ENCODE results near the gene PLCD3.

DNA sequence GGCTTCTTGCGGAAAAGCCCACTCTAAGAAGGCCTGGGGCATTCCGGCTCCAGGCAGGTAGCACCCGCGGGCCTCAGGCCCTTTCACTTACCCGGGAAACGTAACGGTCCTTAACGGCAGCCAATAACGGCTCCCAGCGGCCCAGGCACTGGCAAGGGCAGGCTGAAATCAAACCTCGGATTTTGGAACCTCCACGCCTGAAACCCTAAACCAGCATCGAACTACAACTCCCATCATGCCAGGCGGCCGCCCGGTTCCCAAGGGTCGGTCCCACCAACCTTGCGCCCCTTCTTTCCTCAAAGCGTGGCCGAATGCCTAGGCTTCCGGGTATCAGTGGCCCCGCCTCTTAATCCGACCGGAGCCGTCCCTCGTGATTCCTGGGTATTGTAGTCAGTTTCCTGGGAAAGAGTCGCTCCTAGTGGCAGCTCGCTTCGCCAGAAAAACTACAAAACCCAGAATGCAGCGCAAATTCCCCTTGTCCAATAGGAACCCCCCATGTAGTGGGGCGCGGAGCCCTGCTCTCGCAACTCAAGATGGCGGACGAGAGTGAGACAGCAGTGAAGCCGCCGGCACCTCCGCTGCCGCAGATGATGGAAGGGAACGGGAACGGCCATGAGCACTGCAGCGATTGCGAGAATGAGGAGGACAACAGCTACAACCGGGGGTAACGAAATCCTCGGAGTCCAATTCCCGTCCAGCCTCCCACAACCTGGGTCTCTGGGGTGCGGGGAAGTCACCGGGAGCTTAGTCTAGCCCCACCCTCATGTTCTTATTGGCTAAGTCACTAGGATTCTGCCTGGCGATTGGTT is 71.3 kb downstream of the PLCD3 start, which contains the start of gene NMT1:
- TF ChIP-seq EZH2 (IDR thresholded peaks at IDR 0.05; ENCODE audit: borderline replicate concordance, low read length), result no peak
- TF ChIP-seq, protein P1, sequence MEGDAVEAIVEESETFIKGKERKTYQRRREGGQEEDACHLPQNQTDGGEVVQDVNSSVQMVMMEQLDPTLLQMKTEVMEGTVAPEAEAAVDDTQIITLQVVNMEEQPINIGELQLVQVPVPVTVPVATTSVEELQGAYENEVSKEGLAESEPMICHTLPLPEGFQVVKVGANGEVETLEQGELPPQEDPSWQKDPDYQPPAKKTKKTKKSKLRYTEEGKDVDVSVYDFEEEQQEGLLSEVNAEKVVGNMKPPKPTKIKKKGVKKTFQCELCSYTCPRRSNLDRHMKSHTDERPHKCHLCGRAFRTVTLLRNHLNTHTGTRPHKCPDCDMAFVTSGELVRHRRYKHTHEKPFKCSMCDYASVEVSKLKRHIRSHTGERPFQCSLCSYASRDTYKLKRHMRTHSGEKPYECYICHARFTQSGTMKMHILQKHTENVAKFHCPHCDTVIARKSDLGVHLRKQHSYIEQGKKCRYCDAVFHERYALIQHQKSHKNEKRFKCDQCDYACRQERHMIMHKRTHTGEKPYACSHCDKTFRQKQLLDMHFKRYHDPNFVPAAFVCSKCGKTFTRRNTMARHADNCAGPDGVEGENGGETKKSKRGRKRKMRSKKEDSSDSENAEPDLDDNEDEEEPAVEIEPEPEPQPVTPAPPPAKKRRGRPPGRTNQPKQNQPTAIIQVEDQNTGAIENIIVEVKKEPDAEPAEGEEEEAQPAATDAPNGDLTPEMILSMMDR (conservative IDR thresholded peaks at IDR 0.05 in 1 of 2, IDR thresholded peaks at IDR 0.05 in 1 of 2; ENCODE audit: extremely low read depth in 1 of 2, insufficient read depth in 1 of 2, low read depth in 1 of 2, low read length in 2 of 2), result no peak

Measured in mammary epithelial cell (primary cell).